Activated T-cell treated with anti-CD3 and anti-CD28 coated beads for 24 hours (primary cell): Measurements from ENCODE around the gene CLDN6.

Experiments
- DNase-seq: peaks from one replicate; pipeline ENCODE4 v3.0.0-alpha.2; 2020; ENCODE audit warnings: low read depth

The CLDN6 gene

DNA sequence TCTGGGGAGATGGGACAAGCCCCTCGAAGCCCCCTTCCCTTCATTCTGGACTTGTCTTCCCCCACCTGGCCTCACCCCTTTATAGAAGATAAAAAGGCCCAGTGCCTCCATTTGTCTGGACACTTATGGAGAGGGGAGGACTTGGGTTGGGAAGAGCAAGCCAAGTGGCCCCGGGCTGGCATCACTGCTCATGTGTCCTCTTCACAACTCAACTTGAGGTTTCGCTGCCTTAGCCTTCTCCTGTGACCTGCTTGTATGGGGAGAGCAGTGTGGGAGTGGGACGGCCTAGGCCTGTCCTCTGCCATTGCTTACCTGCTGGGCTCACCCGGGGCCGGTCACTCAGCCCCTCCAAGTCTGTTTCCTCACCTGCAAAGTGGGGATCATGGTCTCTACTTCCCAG is 47.4 kb downstream of the CLDN6 start:
- DNase-seq, result no peak

DNA sequence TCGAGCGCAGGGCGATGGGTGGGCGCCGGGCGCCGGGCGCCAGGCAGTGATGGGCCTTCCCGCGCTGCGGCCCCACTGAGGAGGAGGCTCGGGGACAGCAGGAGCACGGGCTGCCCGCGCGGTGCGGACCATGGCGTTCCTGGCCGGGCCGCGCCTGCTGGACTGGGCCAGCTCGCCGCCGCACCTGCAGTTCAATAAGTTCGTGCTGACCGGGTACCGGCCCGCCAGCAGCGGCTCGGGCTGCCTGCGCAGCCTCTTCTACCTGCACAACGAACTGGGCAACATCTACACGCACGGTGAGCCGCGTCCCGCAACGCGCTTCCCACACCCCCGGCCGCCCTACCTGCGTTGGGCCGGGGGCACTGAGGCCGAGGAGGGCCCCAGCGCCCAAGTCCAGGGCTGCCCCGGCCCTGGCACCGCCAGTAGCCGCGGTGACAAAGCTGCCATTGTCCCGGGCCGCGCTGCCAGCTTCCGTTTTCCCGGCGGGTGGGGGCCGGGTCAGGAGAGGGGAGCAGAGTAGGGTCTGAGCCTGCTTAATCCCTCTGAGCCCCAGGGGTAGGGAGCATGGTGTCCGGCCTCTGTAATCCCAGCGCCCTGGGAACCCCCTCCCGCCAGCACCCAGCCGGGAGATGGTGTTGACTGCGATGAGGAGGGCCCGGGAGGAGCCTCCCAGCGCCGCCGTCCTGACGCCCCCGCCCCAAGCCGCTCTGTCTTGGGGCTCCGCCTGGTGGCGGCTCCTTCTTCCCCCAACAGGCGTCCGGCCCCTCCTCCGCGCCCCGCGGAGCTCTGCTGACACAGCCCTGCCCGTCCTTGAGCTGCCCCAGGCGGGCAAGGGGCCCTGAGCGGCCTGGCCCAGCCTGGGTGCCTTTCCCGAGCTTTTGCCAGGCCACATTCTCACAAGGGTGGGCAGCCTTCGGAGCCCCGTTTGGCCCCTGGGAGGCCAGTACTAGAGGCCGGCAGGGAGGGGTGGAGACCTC is 48.1 kb downstream of the CLDN6 start:
- DNase-seq, result peak; percentile 69

DNA sequence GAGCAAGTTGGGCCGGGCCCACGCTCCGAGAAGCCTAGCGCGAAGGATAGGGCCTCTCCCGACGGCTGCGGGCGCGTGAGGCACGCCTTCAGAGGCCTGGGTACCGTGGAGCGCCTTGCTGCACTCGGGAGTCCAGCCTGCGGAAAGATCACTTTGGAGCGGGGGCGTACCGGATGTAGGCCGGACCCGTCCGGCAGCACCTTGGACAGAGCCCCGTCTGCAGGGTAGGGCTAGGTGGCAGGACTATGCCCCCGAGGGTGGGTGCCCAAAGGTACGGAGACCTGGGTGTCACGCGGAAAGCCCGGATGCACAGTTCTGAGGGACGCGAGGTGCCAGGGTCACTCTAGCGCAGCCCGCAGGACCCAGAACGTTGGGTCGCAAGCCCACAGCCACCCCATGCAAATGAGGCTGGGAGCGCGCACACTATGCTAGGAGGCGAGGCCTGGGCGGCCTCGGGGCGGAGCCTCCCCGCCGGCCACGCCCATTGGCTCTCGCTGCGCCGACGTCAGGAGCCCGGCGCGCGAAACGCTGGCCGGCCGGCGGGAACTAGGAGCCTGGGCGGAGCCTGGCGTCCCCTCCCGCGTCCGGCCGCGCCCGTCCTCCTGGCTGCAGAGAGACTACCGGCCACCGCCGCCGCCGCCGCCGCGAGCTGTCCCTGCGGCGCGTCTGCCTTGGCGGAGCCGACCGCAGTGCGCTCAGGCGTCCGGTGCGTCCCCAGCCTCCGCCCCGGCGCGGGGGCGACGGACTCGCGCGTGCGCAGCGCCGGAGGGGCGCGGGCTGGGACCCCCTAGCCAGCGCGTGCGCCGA is 49.0 kb downstream of the CLDN6 start, which contains the start of gene PAQR4:
Gene PAQR4 (plus strand): TSS at position 611 of the 807 bp plus-strand sequence. CDS start 327 bp downstream, outside the sequence.
- DNase-seq, result peak; percentile 74

DNA sequence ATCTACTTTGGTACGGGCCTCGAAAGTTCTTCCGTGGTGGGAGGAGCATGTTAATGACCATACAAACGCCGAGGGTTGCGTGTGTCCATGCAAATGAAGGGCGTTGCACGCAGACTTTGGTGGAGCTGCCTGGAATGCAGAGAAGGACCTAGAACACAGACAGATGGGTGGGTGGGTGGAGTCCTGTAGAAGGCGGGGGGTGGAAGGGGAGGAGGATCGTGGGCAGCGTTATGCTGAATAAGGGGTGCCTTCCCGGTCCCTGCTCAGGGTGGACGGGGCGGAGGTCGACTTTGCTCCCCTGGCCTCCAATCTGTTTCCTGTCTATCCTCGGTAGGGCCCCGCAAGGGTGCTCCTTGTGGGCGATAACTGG is 49.6 kb downstream of the CLDN6 start:
- DNase-seq, result no peak

GRCh38 chr16:2967721-2968161 is 50.2 kb downstream of the CLDN6 start:
- DNase-seq, result no peak

- no peak for DNase-seq
Measured at GRCh38 chr16:2967211-2967631, 50.8 kb downstream of the CLDN6 start.

GRCh38 chr16:2966808-2967191 is 51.2 kb downstream of the CLDN6 start:
- no peak for DNase-seq

GRCh38 chr16:2966043-2966807 is 51.8 kb downstream of the CLDN6 start:
- DNase-seq, result no peak
